PC-3 (cell line): ENCODE data around the gene GPN1. TPM values are rescaled to one million over a fixed set of nuclear protein-coding genes. Genes with fewer than 3 reads are reported as not detected.

ENCODE experiments used
- ATAC-seq: fragments of 200-7000 bp; cut with Tn5 transposase; 2 replicates; pipeline ENCODE4 v1.9.1; 2020; ENCODE audit warnings: mild to moderate bottlenecking, moderate library complexity
- BruUV-seq: library from RNA; stranded (reverse); fragments of 400-500 nt; replicated peaks from 2 replicates; lab custom pipeline; 2021; lab: Mats Ljungman, UMichigan
- CTCF ChIA-PET: fragments of 300-600 bp; sonication (Branson Sonifier 250); formaldehyde crosslinking; loops from one replicate; lab custom pipeline; 2022; ENCODE audit warnings: antibody characterized with exemption; lab: Charles Lee
- POLR2A ChIA-PET: fragments of 300-600 bp; sonication (Branson Sonifier 250); formaldehyde crosslinking; loops from one replicate; lab custom pipeline; 2022; ENCODE audit warnings: antibody characterized with exemption; ENCODE audit not compliant: unreplicated experiment; lab: Charles Lee
- DNase-seq: peaks from one replicate; pipeline ENCODE4 v3.0.0-alpha.2; 2015
- H2AFZ ChIP-seq: fragments of 300-600 bp; sonication (generic); 2 replicates; pipeline ENCODE4 v1.6.0; 2016; ENCODE audit warnings: antibody characterized with exemption, low read length
- H3F3A ChIP-seq: fragments of 300-600 bp; sonication (generic); one replicate; pipeline ENCODE4 v1.6.0; 2017; ENCODE audit warnings: antibody characterized with exemption, low read length, control low read depth, mild to moderate bottlenecking; ENCODE audit not compliant: unreplicated experiment
- H3K27ac ChIP-seq: fragments of 300-600 bp; sonication (generic); 2 replicates; pipeline ENCODE4 v1.5.1; 2016; ENCODE audit warnings: mild to moderate bottlenecking, low read length
- H3K27me3 ChIP-seq: fragments of 300-600 bp; sonication (generic); 2 replicates; pipeline ENCODE4 v1.6.1; 2016; ENCODE audit warnings: low read length, mixed read lengths
- H3K36me3 ChIP-seq: fragments of 300-600 bp; sonication (generic); 2 replicates; pipeline ENCODE4 v1.6.1; 2016; ENCODE audit warnings: low read depth, mixed run types, low read length, mixed read lengths
- H3K4me1 ChIP-seq: fragments of 300-600 bp; sonication (generic); 2 replicates; pipeline ENCODE4 v1.5.1; 2016; ENCODE audit warnings: low read length; ENCODE audit not compliant: insufficient read depth
- H3K4me2 ChIP-seq: fragments of 300-600 bp; sonication (generic); 2 replicates; pipeline ENCODE4 v1.6.0; 2016; ENCODE audit warnings: low read length
- H3K4me3 ChIP-seq: fragments of 300-600 bp; sonication (generic); 2 replicates; pipeline ENCODE4 v1.5.1; 2016; ENCODE audit warnings: mild to moderate bottlenecking, low read length, mixed read lengths
- H3K79me2 ChIP-seq: fragments of 300-600 bp; sonication (generic); 2 replicates; pipeline ENCODE4 v1.6.1; 2017; ENCODE audit warnings: low read length, mixed read lengths
- H3K9ac ChIP-seq: fragments of 300-600 bp; sonication (generic); 2 replicates; pipeline ENCODE4 v1.6.0; 2016; ENCODE audit warnings: mild to moderate bottlenecking, low read length
- H3K9me2 ChIP-seq: fragments of 300-600 bp; sonication (generic); replicated peaks from 2 replicates; pipeline ENCODE4 v1.6.1; 2016; ENCODE audit warnings: mixed run types, low read length, mixed read lengths
- H3K9me3 ChIP-seq: fragments of 300-600 bp; sonication (generic); 2 replicates; pipeline ENCODE4 v1.6.1; 2016; ENCODE audit warnings: low read length, mixed read lengths
- H4K20me1 ChIP-seq: fragments of 300-600 bp; sonication (generic); 2 replicates; pipeline ENCODE4 v1.6.1; 2016; ENCODE audit warnings: low read length, mixed read lengths
- EZH2 ChIP-seq: fragments of 300-600 bp; sonication (generic); IDR thresholded peaks from one replicate; pipeline ENCODE4 v1.6.1; 2017; ENCODE audit warnings: antibody characterized with exemption, mild to moderate bottlenecking, low read length; ENCODE audit not compliant: unreplicated experiment
- EZH2phosphoT487 ChIP-seq: fragments of 300-600 bp; sonication (generic); IDR thresholded peaks from 2 replicates; pipeline ENCODE4 v1.6.1; 2018; ENCODE audit warnings: mild to moderate bottlenecking, antibody characterized with exemption, low read length, borderline replicate concordance
- intact Hi-C: fragments of 100-400 bp; cut with micrococcal nuclease; formaldehyde crosslinking; loops from 2 replicates; pipeline ENCODE4 v1.9.0; 2023
- total RNA-seq: library from RNA; depleted of rRNA; stranded (reverse); fragments of >200 nt; gene quantifications from 2 replicates; pipeline ENCODE4 v1.2.3, GENCODE V29; 2014
- TF ChIP-seq, protein P1 (sequence below): fragments of 300-600 bp; sonication (generic); conservative IDR thresholded peaks from 2 replicates; pipeline ENCODE4 v1.5.1; 2017; ENCODE audit warnings: antibody characterized with exemption, low read depth, mild to moderate bottlenecking, low read length

The GPN1 gene
- total RNA-seq, 1 experiment from 2014 or later: 46.8 TPM

DNA sequence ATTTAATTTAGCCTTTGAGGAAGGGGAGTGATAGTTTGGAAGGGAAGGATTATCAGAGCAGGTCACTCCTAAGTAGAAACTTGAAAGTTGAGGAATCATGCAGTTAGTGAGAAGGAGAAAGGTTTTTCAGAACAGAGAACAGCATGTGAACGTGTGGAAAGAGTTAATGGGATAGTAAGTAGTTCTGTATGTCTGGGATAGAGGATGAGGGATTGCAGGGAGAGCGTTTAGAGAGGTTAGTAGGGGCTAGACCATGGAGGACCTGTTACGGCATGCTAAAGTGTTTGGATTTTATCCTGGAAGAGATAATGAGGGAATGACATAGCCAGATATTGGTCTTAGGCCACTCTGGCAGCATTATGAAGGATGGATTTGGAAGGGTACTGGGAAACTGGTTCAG is 44.3 kb upstream of the GPN1 start:
- no peak overlapping the region for H3K4me3 ChIP-seq
- H3K9me3 ChIP-seq: no peaks in the 10 kb centered on the region
- no peaks in the 10 kb centered on the region for H3F3A ChIP-seq
- ATAC-seq: no peak
- TF ChIP-seq EZH2phosphoT487: no peak
- no peaks in the 10 kb centered on the region for H3K9me2 ChIP-seq
- H2AFZ ChIP-seq: no peak overlapping the region
- BruUV-seq: no TSS peak
- H3K9ac ChIP-seq: no peak overlapping the region
- no peaks in the 10 kb centered on the region for H3K36me3 ChIP-seq
- peaks cover 9% of the 10 kb centered on the region for H3K4me1 ChIP-seq
- H3K4me2 ChIP-seq: no peak overlapping the region
- H4K20me1 ChIP-seq: no peaks in the 10 kb centered on the region
- no peaks in the 10 kb centered on the region for H3K79me2 ChIP-seq
- H3K27me3 ChIP-seq: no peaks in the 10 kb centered on the region
- ChIA-PET POLR2A (no interaction called here), CTCF (no interaction called here)
- intact Hi-C loops: no loop called here
- DNase-seq: no peak
- H3K27ac ChIP-seq: no peak overlapping the region

DNA sequence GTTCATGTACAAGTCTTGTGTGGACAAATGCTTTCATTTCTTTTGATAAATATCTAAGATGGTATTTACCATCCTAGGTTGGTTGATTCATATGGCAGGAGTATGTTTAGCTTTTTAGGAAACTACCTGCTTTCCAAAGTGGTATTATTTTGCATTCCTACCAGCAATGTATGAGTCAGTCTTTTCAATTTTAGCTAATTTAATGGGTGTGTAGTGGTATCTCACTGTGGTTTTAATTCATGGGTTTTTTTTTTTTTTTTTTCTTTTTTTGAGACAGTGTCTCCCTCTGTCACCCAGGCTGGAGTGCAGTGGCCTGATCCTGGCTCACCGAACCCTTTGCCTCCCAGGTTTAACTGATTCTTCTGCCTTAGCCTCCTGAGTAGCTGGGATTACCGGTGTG is 41.8 kb upstream of the GPN1 start:
- no peak overlapping the region for H3K9ac ChIP-seq
- CTCF ChIA-PET: interaction anchor here (0.7 kb wide), 1 partner anchor 27 kb away, joined by 6 read pairs; no protein-coding TSS in a partner anchor

DNA sequence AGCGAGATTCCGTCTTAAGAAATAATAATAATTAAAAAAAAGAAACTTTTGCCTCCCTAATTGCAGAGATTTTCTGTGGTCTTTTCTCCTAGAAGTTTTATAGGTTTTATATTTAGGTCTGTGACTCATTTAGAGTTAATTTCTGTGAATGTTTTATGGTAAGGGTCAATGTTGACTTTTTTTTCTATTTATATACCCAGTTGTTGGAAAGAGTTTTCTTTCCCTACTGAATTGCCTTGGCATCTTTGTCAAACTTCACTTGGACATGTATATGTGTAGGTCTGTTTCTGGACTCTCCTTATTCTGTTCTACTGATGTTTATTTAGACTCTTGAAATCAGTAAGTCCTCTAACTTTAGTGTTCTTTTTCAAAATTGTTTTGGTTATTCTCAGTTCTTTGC is 40.5 kb upstream of the GPN1 start:
- no peaks in the 10 kb centered on the region for H3K27me3 ChIP-seq
- intact Hi-C loops: no loop called here
- no peak overlapping the region for H3K9ac ChIP-seq
- H3K9me3 ChIP-seq: no peaks in the 10 kb centered on the region
- ATAC-seq (peak; percentile 48), DNase-seq (no peak)
- no peak overlapping the region; the same call in 1 of the 2 replicates for H3K4me2 ChIP-seq
- H3F3A ChIP-seq: no peaks in the 10 kb centered on the region
- POLR2A ChIA-PET: no interaction called here
- H3K4me3 ChIP-seq: no peak overlapping the region
- H3K4me1 ChIP-seq: peaks cover 9% of the 10 kb centered on the region
- H4K20me1 ChIP-seq: no peaks in the 10 kb centered on the region
- CTCF ChIA-PET: no interaction called here
- H2AFZ ChIP-seq: no peak overlapping the region
- H3K79me2 ChIP-seq: no peaks in the 10 kb centered on the region
- no peak overlapping the region for H3K27ac ChIP-seq
- TF ChIP-seq EZH2 (no peak), EZH2phosphoT487 (no peak)
- TF ChIP-seq, protein P1, sequence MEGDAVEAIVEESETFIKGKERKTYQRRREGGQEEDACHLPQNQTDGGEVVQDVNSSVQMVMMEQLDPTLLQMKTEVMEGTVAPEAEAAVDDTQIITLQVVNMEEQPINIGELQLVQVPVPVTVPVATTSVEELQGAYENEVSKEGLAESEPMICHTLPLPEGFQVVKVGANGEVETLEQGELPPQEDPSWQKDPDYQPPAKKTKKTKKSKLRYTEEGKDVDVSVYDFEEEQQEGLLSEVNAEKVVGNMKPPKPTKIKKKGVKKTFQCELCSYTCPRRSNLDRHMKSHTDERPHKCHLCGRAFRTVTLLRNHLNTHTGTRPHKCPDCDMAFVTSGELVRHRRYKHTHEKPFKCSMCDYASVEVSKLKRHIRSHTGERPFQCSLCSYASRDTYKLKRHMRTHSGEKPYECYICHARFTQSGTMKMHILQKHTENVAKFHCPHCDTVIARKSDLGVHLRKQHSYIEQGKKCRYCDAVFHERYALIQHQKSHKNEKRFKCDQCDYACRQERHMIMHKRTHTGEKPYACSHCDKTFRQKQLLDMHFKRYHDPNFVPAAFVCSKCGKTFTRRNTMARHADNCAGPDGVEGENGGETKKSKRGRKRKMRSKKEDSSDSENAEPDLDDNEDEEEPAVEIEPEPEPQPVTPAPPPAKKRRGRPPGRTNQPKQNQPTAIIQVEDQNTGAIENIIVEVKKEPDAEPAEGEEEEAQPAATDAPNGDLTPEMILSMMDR: no peak
- H3K36me3 ChIP-seq: no peaks in the 10 kb centered on the region
- BruUV-seq: no TSS peak
- no peaks in the 10 kb centered on the region for H3K9me2 ChIP-seq

More for the DNA sequence above, 41.8 kb upstream of the GPN1 start:
- ATAC-seq (peak; percentile 15; the same call in 1 of the 2 replicates), DNase-seq (peak; percentile 25)
- Histone ChIP-seq H2AFZ (no peak overlapping the region), H3K4me1 (peaks cover 9% of the 10 kb centered on the region), H3K9me2 (no peaks in the 10 kb centered on the region), H3K9me3 (no peaks in the 10 kb centered on the region), H3F3A (no peaks in the 10 kb centered on the region), H3K4me3 (no peak overlapping the region), H3K27me3 (no peaks in the 10 kb centered on the region), H3K36me3 (no peaks in the 10 kb centered on the region), H3K4me2 (no peak overlapping the region), H3K27ac (no peak overlapping the region), H4K20me1 (no peaks in the 10 kb centered on the region), H3K79me2 (no peaks in the 10 kb centered on the region)
- TF ChIP-seq EZH2 (no peak), EZH2phosphoT487 (no peak)
- TF ChIP-seq, protein P1: no peak
- intact Hi-C loops: no loop called here
- POLR2A ChIA-PET: interaction anchor here (0.6 to 0.7 kb wide), 4 partner anchors 66 to 688 kb away, joined by 3 to 9 read pairs (median 6); partner anchors contain the start of gene PPM1G
- BruUV-seq: no TSS peak
